Right lobe of liver (tissue), 4 donors: ENCODE data around the gene TSPAN18.

Experiments
- POLR2A ChIP-seq: fragments of 450-650 bp; IDR thresholded peaks from one replicate; pipeline ENCODE4 v1.6.1; 2017; ENCODE audit warnings: antibody characterized with exemption, mild to moderate bottlenecking
- TF ChIP-seq, protein P1 (sequence below), 4 donors: fragments of 200-600 bp in 3 of 4; fragments of 450-650 bp in 1 of 4; IDR thresholded peaks; one replicate each; pipeline versions ENCODE4 v1.5.1 to v1.8.0; 2016 to 2022; ENCODE audit warnings: antibody characterized with exemption in 4 of 4, mild to moderate bottlenecking in 2 of 4
- donor health status: DM: no; HTN: no; CAD: no.
- donor health status: DM: no; HTN: no; CAD: no.
- donor health status: DM: no; HTN: yes; CAD: no.

DNA sequence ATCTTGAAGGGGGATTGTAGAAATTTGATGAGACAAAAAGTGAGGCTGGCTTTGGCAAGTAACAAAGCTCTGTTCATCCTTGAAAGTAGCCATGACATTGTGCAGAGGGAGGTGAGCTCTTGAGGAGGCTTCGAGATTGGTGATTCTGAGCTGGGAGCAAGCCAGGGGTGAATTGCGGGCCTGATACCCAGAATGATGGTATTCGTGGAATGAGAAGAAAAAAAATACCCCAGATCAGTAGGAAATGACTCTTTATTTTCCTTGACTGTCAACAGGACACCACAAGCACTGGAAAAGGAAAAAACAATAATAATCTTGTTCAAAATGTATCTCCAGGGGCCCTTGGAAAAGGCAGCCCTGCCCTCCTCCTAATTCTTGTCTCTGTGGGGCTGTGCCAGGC is 62.7 kb downstream of the TSPAN18 start:
- TF ChIP-seq, protein P1, sequence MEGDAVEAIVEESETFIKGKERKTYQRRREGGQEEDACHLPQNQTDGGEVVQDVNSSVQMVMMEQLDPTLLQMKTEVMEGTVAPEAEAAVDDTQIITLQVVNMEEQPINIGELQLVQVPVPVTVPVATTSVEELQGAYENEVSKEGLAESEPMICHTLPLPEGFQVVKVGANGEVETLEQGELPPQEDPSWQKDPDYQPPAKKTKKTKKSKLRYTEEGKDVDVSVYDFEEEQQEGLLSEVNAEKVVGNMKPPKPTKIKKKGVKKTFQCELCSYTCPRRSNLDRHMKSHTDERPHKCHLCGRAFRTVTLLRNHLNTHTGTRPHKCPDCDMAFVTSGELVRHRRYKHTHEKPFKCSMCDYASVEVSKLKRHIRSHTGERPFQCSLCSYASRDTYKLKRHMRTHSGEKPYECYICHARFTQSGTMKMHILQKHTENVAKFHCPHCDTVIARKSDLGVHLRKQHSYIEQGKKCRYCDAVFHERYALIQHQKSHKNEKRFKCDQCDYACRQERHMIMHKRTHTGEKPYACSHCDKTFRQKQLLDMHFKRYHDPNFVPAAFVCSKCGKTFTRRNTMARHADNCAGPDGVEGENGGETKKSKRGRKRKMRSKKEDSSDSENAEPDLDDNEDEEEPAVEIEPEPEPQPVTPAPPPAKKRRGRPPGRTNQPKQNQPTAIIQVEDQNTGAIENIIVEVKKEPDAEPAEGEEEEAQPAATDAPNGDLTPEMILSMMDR (IDR thresholded peaks at IDR 0.05), result no peak
- TF ChIP-seq POLR2A, result no peak
